GM18868 (cell line): ENCODE measurements around the gene NAIF1.
"Not testable (repeated sequence)": the region's sequence is repeated elsewhere in the genome, so short reads cannot be mapped to it uniquely, and the experiment has no call there.

ENCODE experiments used
- ATAC-seq: cut with Tn5 transposase; IDR thresholded peaks from one replicate; pipeline ENCODE4 v1.9.1; 2021; ENCODE audit warnings: mild to moderate bottlenecking, moderate library complexity; ENCODE audit not compliant: unreplicated experiment

NAIF1 gene

GRCh38 chr9:128088253-128088945, 21.3 kb upstream of the NAIF1 start:
- ATAC-seq: no peak

DNA sequence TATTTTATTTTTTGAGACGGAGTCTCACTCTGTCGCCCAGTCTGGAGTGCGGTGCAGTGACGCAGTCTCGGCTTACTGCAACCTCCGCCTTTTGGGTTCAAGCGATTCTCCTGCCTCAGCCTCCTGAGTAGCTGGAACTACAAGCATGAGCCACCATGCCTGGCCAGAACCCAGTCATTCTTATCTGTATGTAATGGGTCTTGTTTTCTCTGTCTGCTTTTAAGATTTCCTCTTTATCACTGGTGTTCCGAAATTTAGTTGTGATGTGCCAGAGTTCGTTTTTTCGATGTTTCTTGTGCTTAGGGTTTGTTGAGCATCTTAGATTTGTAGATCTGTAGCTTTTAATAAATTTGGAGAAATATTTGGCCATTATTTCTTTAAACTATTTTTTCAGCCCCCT, 20.1 kb upstream of the NAIF1 start:
- no peak for ATAC-seq

DNA sequence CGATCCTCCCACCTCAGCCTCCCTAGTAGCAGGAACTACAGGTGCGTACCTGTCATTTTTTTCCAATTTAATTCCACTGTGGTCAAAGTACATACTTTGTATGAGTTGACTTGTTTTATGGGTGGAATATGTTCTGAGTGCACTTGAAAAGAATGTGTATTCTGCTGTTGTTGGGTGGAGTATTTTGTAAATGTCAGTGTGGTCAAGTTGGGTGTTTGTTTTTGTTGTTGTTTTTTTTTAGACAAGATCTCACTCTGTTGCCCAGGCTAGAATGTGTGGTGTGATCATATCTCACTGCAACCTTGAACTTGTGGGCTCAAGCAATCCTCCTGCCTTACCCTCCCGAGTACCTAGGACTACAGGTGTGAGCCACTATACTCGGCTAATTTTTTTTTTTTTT, 18.8 kb upstream of the NAIF1 start:
- ATAC-seq: no peak

GRCh38 chr9:128084746-128085145, 17.6 kb upstream of the NAIF1 start:
- ATAC-seq: no peak

DNA sequence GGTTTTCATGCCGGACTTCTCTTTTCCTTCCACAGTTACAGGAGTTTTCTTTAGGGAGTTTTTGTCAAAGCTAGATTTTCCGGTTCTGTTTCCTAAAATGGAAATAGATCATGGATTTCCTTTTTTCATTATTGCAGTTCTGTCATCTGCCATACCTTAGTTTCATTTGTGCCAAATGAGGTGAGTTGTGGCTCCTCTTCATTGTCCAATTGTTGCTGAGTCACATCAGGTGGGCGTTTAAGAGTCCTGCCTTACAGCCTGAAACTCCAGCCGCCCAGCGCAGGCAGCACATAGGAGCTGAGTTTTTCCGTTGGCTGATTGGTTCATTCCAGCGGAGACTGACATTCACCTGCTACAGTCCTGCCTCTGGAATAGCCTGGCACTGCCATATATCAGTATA, 15.0 kb upstream of the NAIF1 start:
- ATAC-seq: no peak

DNA sequence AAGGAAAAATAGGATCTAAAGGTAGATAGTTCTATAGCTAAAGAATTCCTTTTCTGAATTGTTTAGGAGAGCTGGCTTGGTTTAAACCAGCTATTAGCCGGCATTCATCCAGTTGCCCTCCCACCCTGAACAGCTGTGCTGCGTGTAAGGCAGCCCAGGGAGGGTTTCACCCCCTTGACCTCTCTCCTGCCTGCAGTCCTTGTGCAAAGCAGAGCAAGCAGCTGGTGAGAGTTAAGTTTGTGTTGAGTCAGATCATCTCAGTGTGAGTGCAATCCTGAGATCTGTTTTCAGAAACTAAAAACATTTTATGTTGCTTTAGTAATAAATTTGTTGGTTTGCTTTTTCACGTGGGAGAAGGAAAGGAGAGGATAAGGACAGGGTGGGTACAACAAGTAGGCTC, 13.9 kb upstream of the NAIF1 start:
- ATAC-seq: no peak

GRCh38 chr9:128080206-128080605, 13.1 kb upstream of the NAIF1 start:
- ATAC-seq: no peak

GRCh38 chr9:128078504-128079434, 11.6 kb upstream of the NAIF1 start:
- no peak for ATAC-seq

DNA sequence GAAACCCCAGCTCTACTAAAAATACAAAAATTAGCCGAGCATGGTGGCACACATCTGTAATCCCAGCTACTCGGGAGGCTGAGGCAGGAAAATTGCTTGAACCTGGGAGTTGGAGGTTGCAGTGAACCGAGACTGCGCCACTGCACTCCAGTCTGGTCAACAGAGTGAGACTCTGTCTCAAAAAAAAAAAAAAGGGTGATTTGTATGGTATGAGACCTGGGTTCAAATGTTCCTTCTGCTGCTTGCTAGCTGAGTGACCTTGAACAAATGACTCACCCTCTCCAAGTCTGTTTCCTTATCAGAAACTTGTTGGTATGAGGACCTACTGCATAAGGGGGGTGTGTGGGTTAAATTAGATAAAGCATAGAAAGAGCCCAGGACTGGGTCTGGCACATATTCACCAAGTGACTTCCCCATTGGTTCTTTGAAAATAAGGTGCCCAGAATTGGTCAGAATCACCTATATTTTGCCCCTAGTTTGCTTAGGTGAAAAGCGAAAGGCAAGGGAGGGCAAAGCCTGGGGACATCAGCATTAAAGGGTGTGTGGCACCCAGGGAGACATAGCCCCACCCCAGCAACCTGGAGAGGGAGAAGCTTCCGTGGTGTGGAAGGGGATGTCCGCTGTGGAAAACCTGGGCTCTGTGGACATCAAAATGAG, 10.9 kb upstream of the NAIF1 start:
- no peak for ATAC-seq

DNA sequence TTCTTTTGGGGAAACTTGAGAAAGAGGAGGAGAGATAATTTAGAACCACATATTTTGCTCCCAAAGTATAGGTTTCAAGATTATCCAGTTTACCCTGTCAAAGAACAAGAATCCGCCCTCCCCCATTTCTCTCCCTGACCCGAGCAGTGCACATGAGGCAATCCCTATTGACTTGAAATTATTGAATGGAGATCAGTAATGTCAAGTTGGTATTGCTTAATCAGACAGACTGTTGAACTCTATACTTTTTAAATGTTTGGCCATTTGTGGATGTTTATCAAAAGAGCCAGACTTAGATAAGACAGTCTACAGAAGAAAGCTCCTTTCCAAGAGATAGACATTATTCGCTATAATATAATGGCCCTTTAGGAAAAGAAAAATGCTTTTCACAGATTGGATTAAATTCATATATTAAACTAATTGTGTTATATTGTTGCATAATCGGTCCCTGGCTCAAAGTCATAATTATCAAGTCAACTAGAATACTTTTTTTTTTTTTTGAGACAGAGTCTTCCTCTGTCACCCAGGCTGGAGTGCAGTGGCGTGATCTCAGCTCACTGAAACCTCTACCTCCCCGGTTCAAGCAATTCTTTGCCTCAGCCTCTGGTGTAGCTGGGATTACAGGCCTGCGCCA, 6.2 kb upstream of the NAIF1 start:
- ATAC-seq: no peak

DNA sequence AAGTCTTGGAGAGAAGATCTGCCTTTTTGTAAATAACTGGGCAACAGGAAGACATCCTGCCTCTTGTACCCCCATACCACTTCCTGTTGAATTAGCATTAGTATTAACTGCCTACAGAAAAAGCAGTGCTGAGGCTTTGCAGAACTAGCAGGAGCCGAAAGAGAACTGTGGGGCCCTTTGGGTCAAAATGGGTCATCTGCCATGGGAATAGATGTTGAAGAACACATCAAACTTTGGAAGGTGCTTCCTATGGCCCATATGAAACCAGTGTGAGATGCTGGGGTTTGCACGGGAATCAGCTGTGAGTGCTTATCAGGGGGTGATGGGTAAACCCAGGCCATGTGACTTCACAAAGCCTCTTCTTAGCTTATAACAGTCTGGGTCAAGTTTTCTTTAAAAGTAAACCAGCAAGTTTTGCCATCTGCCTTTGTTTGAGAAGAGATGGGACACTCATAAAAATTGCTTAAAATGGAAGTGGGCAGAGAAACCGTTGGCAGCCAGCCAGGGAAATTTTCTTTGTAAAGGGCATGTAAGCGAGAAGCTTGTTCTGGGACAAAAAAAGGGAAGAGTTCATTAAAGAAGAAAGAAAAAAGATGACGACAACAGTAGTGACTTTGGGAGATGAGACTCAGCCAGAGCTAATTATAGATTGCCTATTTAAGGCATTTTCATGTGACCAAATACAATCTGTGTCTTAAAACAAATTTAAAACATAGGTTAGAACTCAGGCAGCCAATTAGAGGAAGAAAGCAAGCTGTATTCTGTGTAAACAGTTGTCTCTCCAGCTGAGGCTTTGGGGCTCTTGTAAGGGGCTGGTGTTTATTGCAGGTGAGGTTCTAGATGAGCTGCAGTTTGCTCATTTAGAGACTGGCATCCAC, 5.3 kb upstream of the NAIF1 start:
- peak; percentile 34 for ATAC-seq

DNA sequence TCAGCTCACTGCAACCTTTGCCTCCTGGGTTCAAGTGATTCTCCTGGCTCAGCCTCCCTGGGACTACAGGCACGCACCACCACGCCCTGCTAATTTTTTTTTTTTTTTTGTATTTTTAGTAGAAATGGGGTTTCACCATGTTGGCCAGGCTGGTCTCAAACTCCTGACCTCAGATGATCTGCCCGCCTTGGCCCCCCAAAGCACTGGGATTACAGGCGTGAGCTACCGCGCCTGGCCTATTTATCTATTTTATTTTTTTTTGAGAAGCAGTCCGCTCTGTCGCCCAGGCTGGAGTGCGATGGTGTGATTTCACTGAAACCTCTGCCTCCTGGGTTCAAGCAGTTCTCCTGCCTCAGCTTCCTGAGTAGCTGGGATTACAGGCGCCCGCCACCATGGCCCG, 4.4 kb upstream of the NAIF1 start:
- ATAC-seq: not testable (repeated sequence)

- no peak for ATAC-seq
Observed at GRCh38 chr9:128070874-128071273, 3.8 kb upstream of the NAIF1 start.

GRCh38 chr9:128068386-128069205, 1.5 kb upstream of the NAIF1 start:
- ATAC-seq: no peak

DNA sequence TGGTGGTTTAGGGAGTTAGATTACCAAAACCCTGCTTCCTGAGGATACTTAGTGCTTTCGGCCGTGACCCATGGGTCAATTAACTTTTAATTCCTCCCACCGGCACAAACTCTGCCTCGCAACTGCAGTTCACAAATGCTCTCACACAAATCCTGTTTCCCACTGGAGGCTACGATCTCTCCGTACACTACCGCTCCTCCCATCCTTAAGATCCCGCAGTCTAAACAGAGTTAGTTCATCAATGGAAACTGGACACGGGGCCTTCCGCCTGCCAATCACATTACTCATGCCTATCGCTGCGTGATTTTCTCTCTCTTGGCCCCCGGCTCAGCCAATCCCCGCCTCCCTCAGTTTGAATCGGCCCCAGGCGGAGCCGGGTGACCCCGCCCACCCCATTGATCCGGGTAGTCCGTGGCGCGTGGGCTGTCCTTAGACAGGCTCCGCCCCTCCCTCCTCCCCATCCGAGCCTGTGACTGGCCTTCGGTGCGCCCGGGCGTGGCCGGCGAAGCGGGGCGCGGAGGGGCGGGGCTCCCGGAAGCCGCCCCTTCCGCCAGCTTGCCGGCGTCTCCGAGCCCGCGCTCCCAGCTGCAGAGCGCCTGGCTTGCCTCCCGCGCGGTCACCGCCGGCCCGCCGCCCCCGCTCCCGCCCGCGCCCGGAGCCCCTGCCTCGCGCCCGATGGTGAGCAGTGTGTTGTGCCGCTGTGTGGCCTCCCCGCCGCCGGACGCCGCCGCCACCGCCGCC, 695 bp upstream of the NAIF1 start, which contains the start of gene SLC25A25:
SLC25A25 (plus strand) TSS at position 588 of the 741 bp plus-strand sequence; CDS start at position 676, 88 bp downstream.
- peak; percentile 63 for ATAC-seq

DNA sequence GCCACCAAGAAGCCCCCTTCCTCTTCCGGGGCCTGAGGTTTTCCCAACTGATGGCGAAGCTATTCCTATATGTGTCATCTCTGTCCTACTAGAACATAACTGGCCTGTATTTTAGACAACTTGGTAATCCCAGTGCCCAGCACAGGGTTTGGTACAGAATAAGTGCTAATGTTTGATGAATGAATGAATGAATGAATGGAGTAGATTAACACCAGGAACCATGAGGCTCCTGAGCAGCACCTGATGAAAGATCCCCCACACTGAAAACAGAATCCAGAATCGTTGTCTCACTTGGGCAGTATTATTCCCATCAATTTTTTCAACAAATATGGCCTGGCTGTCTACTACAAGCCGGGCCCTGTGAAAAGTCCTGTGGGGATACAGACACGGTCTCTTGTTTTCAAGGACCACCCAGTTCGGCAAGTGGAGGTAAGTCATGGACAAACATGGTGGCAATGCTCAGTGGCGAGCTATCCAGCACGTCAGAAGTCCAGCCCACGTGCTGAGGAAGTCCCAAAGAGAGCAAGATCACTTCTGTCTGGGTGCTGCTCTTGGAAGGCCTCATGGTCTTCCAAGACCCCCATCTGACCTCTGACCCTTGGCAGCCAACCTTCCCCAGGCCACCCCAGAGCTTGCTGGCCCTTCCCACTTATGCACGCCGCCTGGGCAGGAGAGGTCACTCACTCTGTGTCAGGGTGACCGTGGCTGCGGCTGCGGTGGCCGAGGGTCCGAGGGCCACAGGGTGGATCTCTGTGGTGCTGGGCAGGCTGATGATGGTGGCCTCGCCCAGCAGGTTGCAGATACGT, 1.0 kb downstream of the NAIF1 start:
- no peak for ATAC-seq
